C4-2B (cell line): ENCODE data around the gene SLC11A2.

ENCODE experiments used
- CTCF ChIP-seq: fragments of 450-650 bp; conservative IDR thresholded peaks from 2 replicates; pipeline ENCODE4 v1.5.1; 2017; ENCODE audit warnings: mild to moderate bottlenecking
- ZFX ChIP-seq: fragments of 450-650 bp; IDR thresholded peaks from 2 replicates; pipeline ENCODE4 v1.6.1; 2017

- TF ChIP-seq CTCF (no peak), ZFX (no peak)
These were observed 46.7 kb downstream of the SLC11A2 start for GRCh38 chr12:50979369-50980052.
